ES-I3 (cell line): ENCODE data around the gene SETBP1.
"Not testable (repeated sequence)": the region's sequence is repeated elsewhere in the genome, so short reads cannot be mapped to it uniquely, and the experiment has no call there.

Source experiments
- H3K36me3 ChIP-seq: 2 replicates; pipeline ENCODE4 v1.6.1; 2013; ENCODE audit warnings: mild to moderate bottlenecking, low read length, control low read depth, moderate library complexity; ENCODE audit not compliant: insufficient read depth
- H3K4me1 ChIP-seq: 2 replicates; pipeline ENCODE4 v1.6.1; 2013; ENCODE audit warnings: mild to moderate bottlenecking, control low read depth, low read length; ENCODE audit not compliant: insufficient read depth
- H3K9ac ChIP-seq: 2 replicates; pipeline ENCODE4 v1.6.1; 2013; ENCODE audit warnings: low read depth, mild to moderate bottlenecking, low read length, moderate library complexity
- H3K9me3 ChIP-seq: 2 replicates; pipeline ENCODE4 v1.6.1; 2013; ENCODE audit warnings: mild to moderate bottlenecking, low read length, moderate library complexity; ENCODE audit not compliant: control insufficient read depth, insufficient read depth

The SETBP1 gene

DNA sequence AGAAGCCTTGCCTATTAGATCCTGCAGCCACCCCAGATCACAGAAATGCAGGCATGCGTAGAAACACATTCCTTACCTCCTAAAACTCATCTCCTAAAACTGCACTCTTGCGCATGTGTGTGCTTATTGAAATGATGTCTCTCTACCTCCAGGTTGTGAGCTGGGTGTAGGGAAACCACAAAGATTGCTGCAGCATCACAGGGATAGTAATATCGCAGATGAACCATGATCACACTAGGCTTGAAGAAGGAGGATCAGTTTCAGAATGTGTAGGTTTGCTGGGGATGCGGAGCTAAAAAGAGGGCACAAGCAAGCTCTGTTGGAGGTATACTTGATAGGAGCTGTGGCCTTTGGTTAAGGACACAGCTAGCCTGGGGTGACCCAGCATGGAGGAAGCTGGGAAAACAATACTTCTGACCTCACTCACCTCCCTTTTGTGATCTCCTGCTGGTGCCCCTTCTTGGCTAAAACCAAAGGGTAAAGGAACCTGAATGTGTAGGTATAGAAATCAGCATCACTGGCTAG, 118.8 kb downstream of the SETBP1 start:
- H3K9me3 ChIP-seq = no peaks in the 10 kb centered on the region
- no peak overlapping the region for H3K9ac ChIP-seq
- H3K4me1 ChIP-seq = peaks cover 11% of the 10 kb centered on the region; the same call in 1 of the 2 replicates
- no peaks in the 10 kb centered on the region for H3K36me3 ChIP-seq

DNA sequence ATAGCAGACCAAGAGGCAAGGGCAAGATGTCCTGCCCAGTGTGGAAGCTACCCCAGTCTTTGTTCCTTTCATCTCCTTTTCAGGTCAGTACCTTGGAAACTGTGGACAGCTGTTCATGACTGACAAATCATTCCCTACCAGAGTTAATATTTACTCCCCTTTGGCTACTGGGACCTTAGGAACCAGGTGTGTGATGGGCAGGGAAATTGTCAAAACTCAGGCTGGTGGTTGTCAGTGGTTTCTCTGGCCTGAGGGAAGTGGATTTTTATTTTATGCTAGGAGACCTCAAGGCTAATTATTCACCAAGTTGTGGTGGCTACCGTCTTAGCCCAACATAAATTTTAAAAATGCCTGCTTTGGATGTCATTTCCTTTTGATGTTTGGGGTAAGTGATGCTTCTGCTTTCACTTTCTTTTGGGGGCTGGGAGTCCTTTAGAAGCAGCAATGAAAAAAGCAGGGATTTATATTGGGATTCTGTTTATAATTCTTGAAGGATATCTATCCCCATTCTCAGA, 119.3 kb downstream of the SETBP1 start:
- Histone ChIP-seq H3K36me3 (no peaks in the 10 kb centered on the region), H3K4me1 (peaks cover 11% of the 10 kb centered on the region; the same call in 1 of the 2 replicates), H3K9ac (no peak overlapping the region), H3K9me3 (no peaks in the 10 kb centered on the region)

DNA sequence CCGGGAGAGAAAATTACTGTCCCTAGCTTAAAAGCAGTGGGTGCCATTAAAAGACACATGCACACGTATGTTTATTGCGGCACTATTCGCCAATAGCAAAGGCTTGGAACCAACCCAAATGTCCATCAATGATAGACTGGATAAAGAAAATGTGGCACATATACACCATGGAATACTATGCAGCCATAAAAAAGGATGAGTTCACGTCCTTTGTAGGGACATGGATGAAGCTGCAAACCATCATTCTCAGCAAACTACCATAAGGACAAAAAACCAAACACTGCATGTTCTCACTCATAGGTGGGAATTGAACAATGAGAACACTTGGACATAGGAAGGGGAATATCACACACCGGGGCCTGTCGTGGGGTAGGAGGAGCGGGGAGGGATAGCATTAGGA, 120.1 kb downstream of the SETBP1 start:
- H3K9me3 ChIP-seq, H3K36me3 ChIP-seq, H3K9ac ChIP-seq: not testable (repeated sequence)
- H3K4me1 ChIP-seq = peaks cover 11% of the 10 kb centered on the region; the same call in 1 of the 2 replicates

DNA sequence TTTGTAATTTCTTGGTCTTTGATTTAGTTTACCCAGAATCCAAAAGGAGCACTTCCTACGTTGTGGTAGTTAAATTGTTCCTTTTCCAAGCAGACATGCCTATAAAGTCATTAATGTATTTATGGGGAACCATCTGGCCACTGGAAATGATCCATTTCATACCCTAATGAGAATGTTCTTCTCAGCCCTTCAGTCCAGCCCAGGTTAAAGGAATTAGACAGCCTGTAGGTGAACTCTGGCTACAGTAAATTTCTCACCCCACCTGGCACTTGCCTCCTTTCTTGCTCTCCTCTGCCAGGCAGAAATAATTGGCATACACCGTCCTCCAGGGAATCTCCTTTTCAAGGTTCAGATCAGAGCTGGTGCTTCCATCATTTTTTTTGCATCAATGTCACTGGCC, 121.1 kb downstream of the SETBP1 start:
- Histone ChIP-seq H3K36me3 (no peaks in the 10 kb centered on the region), H3K9ac (no peak overlapping the region), H3K9me3 (no peaks in the 10 kb centered on the region), H3K4me1 (peaks cover 11% of the 10 kb centered on the region; the same call in 1 of the 2 replicates)

DNA sequence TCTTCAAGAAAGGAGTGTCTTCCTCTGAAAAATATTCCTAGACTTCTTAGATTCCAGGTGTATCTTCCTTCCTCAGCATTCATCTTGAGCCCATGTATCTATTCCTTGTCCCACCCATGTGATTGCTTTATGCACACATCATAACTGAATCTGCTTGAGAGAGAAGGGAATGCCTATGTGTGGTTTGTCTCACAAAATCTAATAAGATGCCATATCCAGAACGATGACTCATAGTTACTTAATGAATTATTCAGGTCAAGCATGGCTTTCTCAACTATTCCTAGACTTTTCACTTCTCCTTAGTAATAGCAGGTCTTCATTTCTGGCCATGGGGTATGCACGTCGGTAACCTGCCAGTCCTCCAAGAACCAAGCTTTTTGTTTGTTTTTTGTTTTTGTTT, 121.8 kb downstream of the SETBP1 start:
- Histone ChIP-seq H3K9me3 (no peaks in the 10 kb centered on the region), H3K4me1 (peaks cover 11% of the 10 kb centered on the region; the same call in 1 of the 2 replicates), H3K9ac (no peak overlapping the region), H3K36me3 (no peaks in the 10 kb centered on the region)

DNA sequence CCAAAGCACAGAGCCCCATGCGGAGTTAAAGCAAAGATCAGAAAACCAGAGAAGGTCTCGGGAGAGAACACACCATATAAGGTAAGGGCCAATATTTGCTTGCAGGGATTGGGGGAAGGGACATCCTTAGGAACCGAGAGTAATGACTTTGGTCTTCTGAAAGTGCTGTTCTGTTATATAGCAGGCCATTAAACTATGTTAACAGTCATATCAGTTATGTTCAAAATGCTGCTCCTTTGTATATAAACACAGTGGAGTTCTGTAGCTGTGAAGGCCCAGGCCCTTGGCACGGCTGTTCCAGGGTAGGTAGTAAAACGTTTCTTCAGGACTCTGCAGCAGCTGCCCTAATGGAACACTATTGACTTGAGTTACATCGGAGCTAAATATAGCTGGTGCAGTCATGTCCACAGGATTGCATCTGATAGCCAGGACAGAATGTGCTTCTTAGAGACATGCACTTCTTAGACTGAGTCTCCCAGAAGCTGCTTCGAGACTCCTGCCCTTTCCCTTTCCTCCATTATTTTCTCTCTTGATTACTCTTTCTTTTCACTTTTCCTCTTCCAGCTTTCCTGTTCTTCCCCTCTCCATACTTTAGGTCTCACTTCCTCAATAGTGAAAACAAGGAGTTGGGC, 122.4 kb downstream of the SETBP1 start:
- no peaks in the 10 kb centered on the region for H3K9me3 ChIP-seq
- H3K4me1 ChIP-seq = peaks cover 11% of the 10 kb centered on the region; the same call in 1 of the 2 replicates
- no peak overlapping the region for H3K9ac ChIP-seq
- no peaks in the 10 kb centered on the region for H3K36me3 ChIP-seq

DNA sequence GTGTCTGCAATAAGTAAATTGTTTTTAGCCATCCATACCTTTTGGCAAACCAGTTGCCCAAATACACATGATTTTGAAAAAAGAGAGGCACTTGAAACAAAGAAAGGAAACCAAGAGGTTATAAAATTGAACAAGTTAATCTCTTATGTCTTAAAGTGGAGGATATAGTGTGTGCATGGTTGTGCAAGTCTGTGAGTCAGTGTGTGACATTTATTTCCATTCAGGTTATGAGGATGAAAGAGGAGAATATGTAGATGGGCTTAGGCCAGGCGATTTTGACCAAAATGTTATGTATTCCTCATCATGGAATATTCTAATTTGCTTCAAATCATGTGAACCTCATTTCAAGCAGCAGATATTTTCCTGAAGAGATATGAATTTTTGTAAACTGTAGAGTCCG, 123.3 kb downstream of the SETBP1 start:
- H3K4me1 ChIP-seq = peaks cover 11% of the 10 kb centered on the region; the same call in 1 of the 2 replicates
- no peaks in the 10 kb centered on the region for H3K9me3 ChIP-seq
- H3K36me3 ChIP-seq = no peaks in the 10 kb centered on the region
- H3K9ac ChIP-seq = no peak overlapping the region

DNA sequence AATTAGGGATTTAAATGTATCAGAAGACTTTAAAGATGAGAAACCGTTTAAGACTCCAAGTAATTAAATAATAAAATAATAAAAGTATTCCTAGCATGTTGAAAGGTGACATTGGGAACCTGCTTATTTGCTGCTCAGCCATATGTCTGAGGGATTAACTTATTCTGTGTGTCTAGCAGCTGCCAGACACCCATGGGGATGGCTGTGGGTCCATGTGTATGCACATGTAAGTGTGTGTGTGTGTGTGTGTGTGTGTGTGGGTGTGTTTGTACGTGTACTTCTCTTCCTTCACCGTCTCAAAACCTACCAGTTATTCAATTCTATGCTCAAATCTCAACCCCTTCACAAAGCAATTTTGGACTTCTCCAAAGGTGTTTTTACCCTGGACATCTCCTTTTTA, 124.5 kb downstream of the SETBP1 start:
- Histone ChIP-seq H3K4me1 (peaks cover 11% of the 10 kb centered on the region; the same call in 1 of the 2 replicates), H3K9ac (no peak overlapping the region)

DNA sequence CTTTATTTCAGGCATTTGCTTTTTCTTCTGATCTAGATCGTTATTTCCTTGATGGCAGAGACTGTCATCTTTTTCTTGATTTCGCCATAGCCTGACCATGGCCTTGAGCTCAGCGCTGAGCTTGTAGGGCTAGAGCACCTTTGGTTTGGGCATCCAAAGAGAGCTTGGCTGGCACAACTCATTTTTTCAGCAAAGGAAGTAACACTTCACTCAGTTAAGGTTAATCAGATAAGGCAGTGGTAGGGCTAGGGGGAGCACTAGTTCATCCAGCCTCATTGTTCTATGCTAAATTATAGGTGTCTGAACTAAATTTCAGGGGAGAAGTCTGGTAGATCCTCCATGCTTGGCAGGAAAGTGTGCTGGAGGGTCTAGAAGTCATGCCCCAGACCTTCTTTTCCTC, 125.0 kb downstream of the SETBP1 start:
- peaks cover 11% of the 10 kb centered on the region; the same call in 1 of the 2 replicates for H3K4me1 ChIP-seq
- H3K36me3 ChIP-seq = no peaks in the 10 kb centered on the region
- H3K9ac ChIP-seq = no peak overlapping the region
- no peaks in the 10 kb centered on the region for H3K9me3 ChIP-seq

More for the DNA sequence above, 124.5 kb downstream of the SETBP1 start:
- H3K36me3 ChIP-seq = no peaks in the 10 kb centered on the region
- H3K9me3 ChIP-seq = no peaks in the 10 kb centered on the region

DNA sequence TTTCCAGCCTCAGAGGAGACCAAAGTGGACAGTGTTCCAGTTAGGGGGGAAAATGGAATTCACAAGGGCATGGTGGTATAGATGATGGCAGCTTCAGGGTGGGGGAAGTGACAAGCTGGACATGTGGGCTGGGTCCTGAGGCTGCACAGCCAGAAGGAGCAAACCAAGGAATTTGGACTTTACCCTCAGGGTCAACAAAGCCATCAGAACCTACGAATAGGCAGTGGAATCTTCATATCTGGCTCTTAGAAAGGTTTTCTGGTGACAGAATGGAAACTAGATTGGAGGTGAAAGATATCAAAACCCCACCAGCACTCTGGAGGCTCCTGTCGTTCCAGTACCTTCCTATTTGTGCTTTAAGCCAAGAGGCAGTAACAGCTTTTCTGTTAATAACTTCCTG, 127.1 kb downstream of the SETBP1 start:
- no peak overlapping the region for H3K9ac ChIP-seq
- H3K4me1 ChIP-seq = peaks cover 6% of the 10 kb centered on the region; the same call in 1 of the 2 replicates
- no peaks in the 10 kb centered on the region for H3K9me3 ChIP-seq
- H3K36me3 ChIP-seq = no peaks in the 10 kb centered on the region

DNA sequence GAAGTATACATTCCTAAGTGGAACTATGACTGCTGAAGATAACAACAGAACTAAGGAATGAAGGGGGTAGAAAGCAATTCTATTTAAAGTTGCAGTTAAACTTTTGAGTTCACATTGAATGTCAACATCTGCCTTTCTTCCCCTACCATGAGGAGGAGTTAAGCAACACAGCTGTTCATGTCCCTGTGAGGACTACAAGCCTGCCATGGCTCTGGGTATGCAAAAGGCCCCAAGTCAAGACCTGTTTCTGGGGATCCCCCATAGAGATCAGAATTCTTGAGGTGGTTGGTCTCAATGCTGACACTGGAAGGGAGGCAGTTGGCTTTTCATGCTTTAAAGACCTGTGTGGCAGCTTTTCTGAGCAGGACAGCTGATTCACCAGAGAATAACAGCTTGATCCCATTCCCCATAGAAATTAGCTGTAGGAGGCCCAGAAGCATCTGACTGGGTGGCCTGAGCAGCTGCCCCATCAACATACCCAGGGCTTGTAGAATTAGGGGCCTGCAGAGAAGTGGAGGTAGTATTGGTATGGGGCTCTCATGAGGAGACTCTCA, 131.0 kb downstream of the SETBP1 start:
- no peaks in the 10 kb centered on the region for H3K9me3 ChIP-seq

DNA sequence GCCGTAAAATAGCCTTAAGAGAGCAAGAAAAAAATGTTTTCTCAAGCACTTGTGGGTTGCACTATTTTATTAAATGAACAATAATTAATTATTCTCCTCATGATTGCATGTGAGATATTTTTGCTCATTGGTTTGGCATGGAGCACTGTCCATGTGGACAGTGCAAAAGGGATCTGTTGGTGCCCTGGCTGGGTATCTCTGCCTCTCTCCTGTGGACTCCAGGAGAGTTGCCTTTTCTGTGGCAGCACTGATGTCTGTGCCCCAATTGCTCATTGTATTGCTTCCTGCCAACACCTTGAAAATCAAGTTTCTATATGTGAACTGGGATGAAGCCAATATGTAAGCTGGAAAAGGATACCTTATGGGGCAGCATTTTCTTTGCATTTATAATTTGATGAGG, 131.7 kb downstream of the SETBP1 start:
- H3K4me1 ChIP-seq = 0 out of 2 replicates have a peak, but pooled peaks cover 6% of the 10 kb centered on the region
- no peak overlapping the region for H3K9ac ChIP-seq
- no peaks in the 10 kb centered on the region for H3K9me3 ChIP-seq
- H3K36me3 ChIP-seq = no peaks in the 10 kb centered on the region

More for the DNA sequence above, 131.0 kb downstream of the SETBP1 start:
- H3K4me1 ChIP-seq = 0 out of 2 replicates have a peak, but pooled peaks cover 2% of the 10 kb centered on the region
- H3K36me3 ChIP-seq = no peaks in the 10 kb centered on the region
- no peak overlapping the region for H3K9ac ChIP-seq

DNA sequence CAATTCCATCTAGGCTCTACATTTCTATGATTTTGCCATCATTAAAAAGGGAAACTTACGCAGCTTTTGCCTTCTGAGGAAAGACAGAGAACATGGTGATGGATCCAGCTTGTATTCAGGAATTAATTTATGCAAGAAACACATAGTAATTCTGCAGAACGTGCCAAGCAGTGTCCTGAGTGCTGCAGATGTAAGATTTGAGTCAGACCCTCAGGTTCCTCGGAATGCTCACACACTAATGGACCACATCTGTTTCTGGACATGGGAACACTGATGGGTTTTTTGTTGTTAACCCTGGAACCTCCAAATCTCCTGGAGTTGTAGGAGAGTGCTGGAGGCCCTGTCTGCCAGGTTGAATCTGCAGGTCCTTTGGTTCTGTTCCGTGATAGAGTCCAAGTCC, 132.9 kb downstream of the SETBP1 start:
- H3K9me3 ChIP-seq = no peaks in the 10 kb centered on the region
- H3K9ac ChIP-seq = no peak overlapping the region
- H3K36me3 ChIP-seq = no peaks in the 10 kb centered on the region
- H3K4me1 ChIP-seq = 0 out of 2 replicates have a peak, but pooled peaks cover 6% of the 10 kb centered on the region

DNA sequence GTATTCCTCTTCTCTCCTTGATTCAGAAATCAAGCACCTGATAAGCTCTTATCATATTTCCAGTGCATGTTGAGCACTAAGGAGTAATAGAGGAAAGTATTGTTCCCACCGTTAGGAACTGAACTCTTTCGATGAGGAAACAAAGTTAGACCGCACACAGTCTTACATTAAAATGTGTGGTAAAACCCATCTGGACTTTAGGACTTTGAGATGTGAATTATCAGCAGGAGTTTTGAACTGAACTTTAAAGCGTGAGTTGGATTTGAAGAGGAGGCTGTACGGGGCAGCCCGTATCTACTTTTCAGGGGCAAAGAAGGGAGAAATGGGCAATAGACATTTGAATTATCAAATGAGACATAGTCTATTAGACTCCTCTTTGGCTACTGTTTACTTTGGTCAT, 134.4 kb downstream of the SETBP1 start:
- Histone ChIP-seq H3K9me3 (no peaks in the 10 kb centered on the region), H3K36me3 (no peaks in the 10 kb centered on the region), H3K4me1 (0 out of 2 replicates have a peak, but pooled peaks cover 6% of the 10 kb centered on the region), H3K9ac (no peak overlapping the region)

DNA sequence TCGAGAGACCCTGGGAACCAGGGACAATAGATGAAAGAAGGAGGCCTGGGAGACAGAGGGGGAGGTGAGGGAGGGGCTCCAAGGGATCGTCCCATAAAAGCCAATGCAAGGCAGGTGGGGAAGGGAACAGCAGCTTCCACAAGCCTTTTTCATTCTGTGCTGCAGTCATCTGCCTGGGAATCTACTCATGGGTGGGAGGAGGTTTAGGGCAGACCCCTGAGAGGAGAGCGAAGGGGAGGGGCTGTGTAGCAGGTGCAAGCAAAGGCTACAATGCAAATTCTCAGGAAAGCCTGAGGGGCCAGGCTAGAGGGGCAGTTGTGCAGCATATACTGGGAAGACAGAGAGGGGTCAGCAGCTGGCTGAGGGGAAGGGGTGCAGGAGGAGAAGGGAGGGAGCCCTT, 135.4 kb downstream of the SETBP1 start:
- Histone ChIP-seq H3K9me3 (no peaks in the 10 kb centered on the region), H3K9ac (no peak overlapping the region), H3K4me1 (0 out of 2 replicates have a peak, but pooled peaks cover 6% of the 10 kb centered on the region), H3K36me3 (no peaks in the 10 kb centered on the region)
